ENCODE results near the gene KCNJ4.

- TF ChIP-seq CTCF (conservative IDR thresholded peaks at IDR 0.05 in 1 of 2, IDR thresholded peaks at IDR 0.05 in 1 of 2; ENCODE audit: extremely low read depth in 1 of 2, insufficient read depth in 1 of 2, low read depth in 1 of 2, low read length in 2 of 2) (no peak), EZH2 (IDR thresholded peaks at IDR 0.05; ENCODE audit: borderline replicate concordance, low read length) (no peak)
Measured at GRCh38 chr22:38477585-38477984, 22.6 kb upstream of the KCNJ4 start.
